ENCODE data around the gene HTR3C.

GRCh38 chr3:184031187-184031792, 21.6 kb upstream of the HTR3C start, which contains the start of gene HTR3D:
- TF ChIP-seq CTCF (conservative IDR thresholded peaks at IDR 0.05; ENCODE audit: low read length) (no peak), EZH2phosphoT487 (IDR thresholded peaks at IDR 0.05; ENCODE audit: borderline replicate concordance) (no peak)
